ENCODE data around the gene AMHR2.
"Not testable (repeated sequence)": the region's sequence is repeated elsewhere in the genome, so short reads cannot be mapped to it uniquely, and the experiment has no call there.

The AMHR2 gene

GRCh38 chr12:53444593-53445325 is 21.1 kb downstream of the AMHR2 start:
- not testable (repeated sequence) for H3K4me3 ChIP-seq, H3K27ac ChIP-seq

GRCh38 chr12:53450936-53451335 is 27.3 kb downstream of the AMHR2 start:
- Histone ChIP-seq H3K4me3 (no peak overlapping the region), H3K27ac (no peak overlapping the region)

GRCh38 chr12:53451661-53452158 is 28.1 kb downstream of the AMHR2 start, which contains the start of gene PCBP2:
PCBP2 (plus strand) TSS chr12:53452102; CDS start chr12:53454801, 2,699 bp downstream.
- peak within 1 kb of the TSS; percentile 78 to 99 (median 96) for H3K27ac ChIP-seq

GRCh38 chr12:53452159-53453077 is 28.8 kb downstream of the AMHR2 start:
- Histone ChIP-seq H3K27ac (peak overlapping the region; percentile 78 to 99 (median 96)), H3K4me3 (peak overlapping the region; percentile 68 to 99 (median 77))

More at GRCh38 chr12:53451661-53452158, 28.1 kb downstream of the AMHR2 start, which contains the start of gene PCBP2:
- peak within 1 kb of the TSS; percentile 68 to 99 (median 77) for H3K4me3 ChIP-seq

- H3K4me3 ChIP-seq: peak overlapping the region in 2 of 7 experiments; percentile 72 to 84
- H3K27ac ChIP-seq: peak overlapping the region in 1 of 21 experiments; percentile 99
These were observed 30.4 kb downstream of the AMHR2 start for GRCh38 chr12:53453953-53454640.

- H3K4me3 ChIP-seq: no peak overlapping the region
- no peak overlapping the region for H3K27ac ChIP-seq
These were observed 31.1 kb downstream of the AMHR2 start for GRCh38 chr12:53454707-53455106.

- no peak overlapping the region for H3K27ac ChIP-seq
- H3K4me3 ChIP-seq: no peak overlapping the region
These were observed 33.2 kb downstream of the AMHR2 start for GRCh38 chr12:53456654-53457366.

GRCh38 chr12:53459097-53459496 is 35.4 kb downstream of the AMHR2 start:
- no peak overlapping the region for H3K27ac ChIP-seq
- no peak overlapping the region for H3K4me3 ChIP-seq

GRCh38 chr12:53461059-53461458 is 37.4 kb downstream of the AMHR2 start:
- no peak overlapping the region for H3K27ac ChIP-seq
- no peak overlapping the region for H3K4me3 ChIP-seq

GRCh38 chr12:53461591-53461990 is 37.9 kb downstream of the AMHR2 start:
- H3K27ac ChIP-seq: no peak overlapping the region
- H3K4me3 ChIP-seq: no peak overlapping the region

- H3K27ac ChIP-seq: peak overlapping the region in 1 of 21 experiments; percentile 6
- no peak overlapping the region for H3K4me3 ChIP-seq
These were observed 39.3 kb downstream of the AMHR2 start for GRCh38 chr12:53462935-53463334.

GRCh38 chr12:53463802-53464560 is 40.3 kb downstream of the AMHR2 start:
- no peak overlapping the region for H3K27ac ChIP-seq

GRCh38 chr12:53464685-53465418 is 41.2 kb downstream of the AMHR2 start:
- no peak overlapping the region for H3K4me3 ChIP-seq
- H3K27ac ChIP-seq: no peak overlapping the region

More at GRCh38 chr12:53463802-53464560, 40.3 kb downstream of the AMHR2 start:
- H3K4me3 ChIP-seq: no peak overlapping the region

- peak overlapping the region in 2 of 21 experiments; percentile 29 to 33 for H3K27ac ChIP-seq
These were observed 42.0 kb downstream of the AMHR2 start for GRCh38 chr12:53465679-53466078.

GRCh38 chr12:53466640-53467039 is 43.0 kb downstream of the AMHR2 start:
- Histone ChIP-seq H3K27ac (peak overlapping the region in 1 of 21 experiments; percentile 29), H3K4me3 (no peak overlapping the region)

More at GRCh38 chr12:53465679-53466078, 42.0 kb downstream of the AMHR2 start:
- H3K4me3 ChIP-seq: no peak overlapping the region

- Histone ChIP-seq H3K27ac (peak overlapping the region in 1 of 21 experiments; percentile 10), H3K4me3 (no peak overlapping the region)
These were observed 43.4 kb downstream of the AMHR2 start for GRCh38 chr12:53467082-53467481.

GRCh38 chr12:53467880-53468279 is 44.2 kb downstream of the AMHR2 start:
- H3K27ac ChIP-seq: peak overlapping the region in 1 of 21 experiments; percentile 10

More at GRCh38 chr12:53467880-53468279, 44.2 kb downstream of the AMHR2 start:
- no peak overlapping the region for H3K4me3 ChIP-seq
